IMR-90 (cell line): ENCODE measurements around the gene HNRNPR. TPM values are rescaled to one million over a fixed set of nuclear protein-coding genes. Genes with fewer than 3 reads are reported as not detected.

Experiments
- ATAC-seq: fragments of 200-7000 bp; cut with Tn5 transposase; 2 replicates; pipeline ENCODE4 v1.9.1; 2020; ENCODE audit warnings: low read depth, mild to moderate bottlenecking, moderate library complexity
- BruUV-seq: library from RNA; stranded (reverse); fragments of 400-500 nt; replicated peaks from 2 replicates; lab custom pipeline; 2021; lab: Mats Ljungman, UMichigan
- CTCF ChIA-PET: fragments of 300-600 bp; formaldehyde crosslinking; extraction: SDS; loops from one replicate; lab custom pipeline; 2021; ENCODE audit warnings: antibody characterized with exemption; lab: Yijun Ruan, JAX
- POLR2A ChIA-PET: fragments of 300-600 bp; sonication (Branson Sonifier 250); formaldehyde crosslinking; loops from one replicate; lab custom pipeline; 2022; ENCODE audit warnings: antibody characterized with exemption; ENCODE audit not compliant: unreplicated experiment; lab: Charles Lee
- DNase-seq: peaks from one replicate; pipeline ENCODE4 v3.0.0; 2013
- H2AFZ ChIP-seq: replicated peaks from 2 replicates; pipeline ENCODE3; 2013; ENCODE audit warnings: low read length, mild to moderate bottlenecking; ENCODE audit not compliant: poor library complexity
- H2AK5ac ChIP-seq: 2 replicates; pipeline ENCODE4 v1.6.1; 2013; ENCODE audit warnings: low read depth, low read length, inconsistent platforms
- H2AK9ac ChIP-seq: replicated peaks from 2 replicates; pipeline ENCODE3; 2013; ENCODE audit warnings: mild to moderate bottlenecking, low read depth, low read length, moderate library complexity; ENCODE audit not compliant: poor library complexity
- H2BK120ac ChIP-seq: 2 replicates; pipeline ENCODE4 v1.6.1; 2013; ENCODE audit warnings: low read depth, low read length, inconsistent platforms
- H2BK15ac ChIP-seq: 3 replicates; pipeline ENCODE4 v1.6.1; 2013; ENCODE audit warnings: low read depth, low read length, inconsistent platforms
- H2BK20ac ChIP-seq: 2 replicates; pipeline ENCODE4 v1.6.1; 2013; ENCODE audit warnings: low read depth, mild to moderate bottlenecking, inconsistent platforms, low read length, moderate library complexity
- H2BK5ac ChIP-seq: 2 replicates; pipeline ENCODE4 v1.6.1; 2013; ENCODE audit warnings: mild to moderate bottlenecking, low read depth, low read length, inconsistent platforms; ENCODE audit not compliant: poor library complexity, severe bottlenecking
- H3K14ac ChIP-seq: replicated peaks from 2 replicates; pipeline ENCODE4 v1.6.1; 2013; ENCODE audit warnings: low read depth, low read length, inconsistent platforms
- H3K18ac ChIP-seq: 2 replicates; pipeline ENCODE4 v1.6.1; 2013; ENCODE audit warnings: low read depth, low read length, control low read depth
- H3K23ac ChIP-seq: 2 replicates; pipeline ENCODE4 v1.6.1; 2013; ENCODE audit warnings: low read depth, low read length, inconsistent platforms
- H3K27ac ChIP-seq: 2 replicates; pipeline ENCODE4 v1.5.1; 2013; ENCODE audit warnings: mild to moderate bottlenecking, control low read depth, low read length; ENCODE audit not compliant: insufficient read depth
- H3K27me3 ChIP-seq: 2 replicates; pipeline ENCODE4 v1.6.1; 2013; ENCODE audit warnings: low read length; ENCODE audit not compliant: control insufficient read depth, insufficient read depth
- H3K36me3 ChIP-seq: 2 replicates; pipeline ENCODE4 v1.6.1; 2013; ENCODE audit warnings: low read length, mixed read lengths; ENCODE audit not compliant: control insufficient read depth, insufficient read depth
- H3K4ac ChIP-seq: 2 replicates; pipeline ENCODE4 v1.6.1; 2013; ENCODE audit warnings: low read depth, low read length, inconsistent platforms
- H3K4me1 ChIP-seq: 2 replicates; pipeline ENCODE4 v1.6.1; 2013; ENCODE audit warnings: low read length, mixed read lengths; ENCODE audit not compliant: control insufficient read depth, insufficient read depth
- H3K4me2 ChIP-seq: 2 replicates; pipeline ENCODE4 v1.6.1; 2013; ENCODE audit warnings: low read depth, mild to moderate bottlenecking, control low read depth, low read length, moderate library complexity
- H3K4me3 ChIP-seq: 2 replicates; pipeline ENCODE4 v1.5.1; 2013; ENCODE audit warnings: low read depth, mild to moderate bottlenecking, control low read depth, low read length, moderate library complexity; ENCODE audit not compliant: insufficient read depth
- H3K56ac ChIP-seq: 2 replicates; pipeline ENCODE4 v1.6.1; 2013; ENCODE audit warnings: low read length, inconsistent platforms; ENCODE audit not compliant: insufficient read depth; ENCODE audit errors: extremely low read depth
- H3K79me1 ChIP-seq, 2 experiments: 2 replicates each; pipeline ENCODE4 v1.6.1; 2013; ENCODE audit warnings: low read length in 2 of 2, inconsistent platforms in 1 of 2, low read depth in 1 of 2
- H3K9ac ChIP-seq: 2 replicates; pipeline ENCODE4 v1.6.1; 2013; ENCODE audit warnings: low read depth, low read length, control low read depth
- H3K9me1 ChIP-seq: 2 replicates; pipeline ENCODE4 v1.6.1; 2013; ENCODE audit warnings: low read length, inconsistent platforms; ENCODE audit not compliant: insufficient read depth
- H3K9me3 ChIP-seq: 2 replicates; pipeline ENCODE4 v1.6.1; 2013; ENCODE audit warnings: low read length; ENCODE audit not compliant: control insufficient read depth, insufficient read depth
- H4K20me1 ChIP-seq: 2 replicates; pipeline ENCODE4 v1.6.1; 2013; ENCODE audit warnings: low read length, inconsistent platforms; ENCODE audit not compliant: insufficient read depth
- H4K5ac ChIP-seq: 2 replicates; pipeline ENCODE4 v1.6.1; 2013; ENCODE audit warnings: mild to moderate bottlenecking, low read depth, low read length, control low read depth
- H4K8ac ChIP-seq, 2 experiments: 2 replicates each; pipeline ENCODE4 v1.6.1; 2013; ENCODE audit warnings: low read depth in 2 of 2, low read length in 2 of 2, control low read depth in 1 of 2, inconsistent platforms in 1 of 2
- H4K91ac ChIP-seq: 2 replicates; pipeline ENCODE4 v1.6.1; 2013; ENCODE audit warnings: low read depth, low read length, inconsistent platforms; ENCODE audit not compliant: insufficient read depth
- CEBPB ChIP-seq: IDR thresholded peaks from 2 replicates; pipeline ENCODE4 v1.6.1; 2012; ENCODE audit warnings: low read depth, low read length, improper control_type of control experiment
- FOS ChIP-seq: fragments of 150-350 bp; IDR thresholded peaks from 2 replicates; pipeline ENCODE4 v1.6.1; 2016; ENCODE audit warnings: low read depth, low read length
- MAFK ChIP-seq: IDR thresholded peaks from 2 replicates; pipeline ENCODE4 v1.6.1; 2012; ENCODE audit warnings: low read depth, low read length, improper control_type of control experiment
- MXI1 ChIP-seq: IDR thresholded peaks from 2 replicates; pipeline ENCODE4 v1.6.1; 2012; ENCODE audit warnings: low read depth, mild to moderate bottlenecking, low read length, moderate library complexity, borderline replicate concordance
- NFE2L2 ChIP-seq: fragments of 150-350 bp; IDR thresholded peaks from 2 replicates; pipeline ENCODE4 v1.6.1; 2016; ENCODE audit warnings: low read depth, mild to moderate bottlenecking, low read length
- RAD21 ChIP-seq: IDR thresholded peaks from 2 replicates; pipeline ENCODE4 v1.6.1; 2012; ENCODE audit warnings: low read length, improper control_type of control experiment
- RCOR1 ChIP-seq: IDR thresholded peaks from 2 replicates; pipeline ENCODE4 v1.6.1; 2012; ENCODE audit warnings: mild to moderate bottlenecking, low read length, improper control_type of control experiment; ENCODE audit not compliant: insufficient replicate concordance
- WGBS, 2 experiments: methylation state at CpG; one replicate each; pipeline versions ENCODE4 v1.1.5 to v1.1.7; 2013; ENCODE audit warnings: missing lambda C conversion rate in 2 of 2; ENCODE audit not compliant: insufficient read length in 1 of 2; ENCODE audit errors: extremely low coverage in 2 of 2; 5-methylcytosine and 5-hydroxymethylcytosine counted together
- dilution Hi-C: fragments of 300-500 bp; cut with HindIII; formaldehyde crosslinking; loops from one replicate; pipeline ENCODE4 v1.14.3; 2018; ENCODE audit warnings: low sequenced_read_pairs; ENCODE audit not compliant: unreplicated experiment
- in situ Hi-C: fragments of 300-500 bp; cut with MboI; formaldehyde crosslinking; loops from 3 replicates; pipeline ENCODE4 v1.14.3; 2019; ENCODE audit warnings: low sequenced_read_pairs, inconsistent platforms, mixed read lengths
- intact Hi-C: fragments of 100-400 bp; cut with micrococcal nuclease; formaldehyde crosslinking; loops from 2 replicates; pipeline ENCODE4 v1.10.0; 2022
- polyA plus RNA-seq, 3 experiments: library from polyadenylated mRNA; depleted of rRNA; stranded (reverse); fragments of >200 nt; gene quantifications; 2 replicates each; pipeline ENCODE4 v1.2.3, GENCODE V29; 2012; ENCODE audit warnings: low replicate concordance in 1 of 3
- total RNA-seq: library from RNA; depleted of rRNA; stranded (reverse); fragments of >200 nt; gene quantifications from 2 replicates; pipeline ENCODE4 v1.2.3, GENCODE V29; 2012
- TF ChIP-seq, protein P1 (sequence below): fragments of 150-350 bp; IDR thresholded peaks from 2 replicates; pipeline ENCODE4 v1.6.1; 2016; ENCODE audit warnings: low read depth, mild to moderate bottlenecking, low read length, moderate library complexity, borderline replicate concordance

Gene HNRNPR
- total and polyA plus RNA-seq, 2 of the 4 experiments (the other 2 are of a cell fraction), result 99.7 to 111 TPM

DNA sequence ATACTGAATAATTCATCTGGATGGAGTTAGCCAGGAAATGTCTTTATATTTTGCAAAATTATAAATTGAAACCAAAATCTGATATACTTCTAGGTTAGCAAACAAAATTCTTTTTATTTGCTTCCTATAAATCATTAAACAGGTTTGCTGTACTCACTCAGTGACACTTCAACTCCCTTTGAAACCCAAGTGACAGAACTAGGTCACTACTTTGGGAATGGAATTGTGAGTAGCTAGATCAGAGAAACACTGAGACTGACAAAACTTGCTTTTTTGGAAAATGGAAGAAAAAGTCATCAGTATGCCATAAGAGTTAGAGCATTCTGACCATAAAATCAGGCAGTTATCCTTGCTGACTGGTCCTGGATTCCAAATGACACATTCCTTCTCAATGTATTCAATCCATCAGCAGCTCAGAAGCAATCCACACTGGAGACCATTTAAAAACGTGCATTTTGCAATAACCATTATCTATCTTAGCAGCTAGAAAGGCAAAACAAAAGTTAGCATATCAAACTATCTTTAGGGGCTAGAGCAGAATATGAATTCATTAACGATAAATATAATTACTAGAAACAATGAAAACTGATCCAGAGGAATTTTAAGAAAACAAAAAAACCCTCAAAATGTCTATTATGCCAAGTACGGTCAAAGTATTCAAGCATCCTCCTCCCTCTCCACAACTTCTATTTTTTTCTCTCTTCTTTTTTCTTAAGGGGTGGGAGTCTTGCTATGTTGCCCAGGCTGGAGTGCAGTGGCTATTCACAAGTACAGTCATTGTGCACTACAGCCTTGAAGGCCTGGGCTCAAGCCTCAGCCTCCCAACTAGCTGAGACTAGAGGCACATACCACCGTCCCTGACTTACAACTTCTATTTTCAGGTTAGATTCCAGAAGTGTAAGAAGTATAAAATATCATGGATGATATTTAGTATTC lies 60.1 kb downstream of the HNRNPR start (continued):
- TF ChIP-seq NFE2L2, result no peak
- TF ChIP-seq MAFK, result no peak

DNA sequence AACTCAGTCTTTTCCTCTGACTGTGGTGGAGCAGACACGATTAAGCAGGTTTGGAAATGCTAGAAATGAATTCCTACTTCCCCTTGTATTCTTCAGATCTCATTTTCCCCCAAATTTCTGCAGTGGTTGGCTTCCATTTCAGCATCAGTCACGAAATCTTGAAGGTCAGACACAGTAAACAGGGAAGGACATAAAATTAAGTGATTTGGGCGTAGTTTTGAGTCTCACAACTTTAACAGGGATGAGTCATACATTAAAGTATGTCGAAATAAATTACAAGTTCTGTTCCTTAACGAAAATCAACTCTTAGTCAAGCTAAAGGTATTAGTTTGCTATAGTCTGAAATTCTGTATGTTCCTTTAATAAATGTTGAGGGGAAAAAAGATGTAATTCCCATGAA lies 61.1 kb downstream of the HNRNPR start:
- Histone ChIP-seq H2BK5ac (peak overlapping the region; percentile 73), H3K18ac (peak overlapping the region; percentile 21; the same call in 1 of the 2 replicates), H3K4me3 (no peak overlapping the region), H3K14ac (no peak overlapping the region; the same call in 1 of the 2 replicates), H4K8ac (peak overlapping the region in 1 of 2 experiments; percentile 50; a peak in 2 of 4 replicates), H3K4me1 (peaks cover 8% of the 10 kb centered on the region; the same call in 1 of the 2 replicates), H4K5ac (no peak overlapping the region), H3K9me3 (no peaks in the 10 kb centered on the region), H2BK20ac (peak overlapping the region; percentile 64), H2AFZ (no peak overlapping the region), H2BK15ac (peak overlapping the region; percentile 40; the same call in 2 of the 3 replicates), H3K79me1 (peaks cover 7 to 31% of the 10 kb centered on the region in 2 experiments; a peak in 3 of 4 replicates), H3K23ac (peak overlapping the region; percentile 36; the same call in 1 of the 2 replicates), H4K91ac (peak overlapping the region; percentile 59; the same call in 1 of the 2 replicates), H3K4ac (peak overlapping the region; percentile 20; the same call in 1 of the 2 replicates), H3K4me2 (peak overlapping the region; percentile 63), H3K9ac (no peak overlapping the region), H2AK5ac (no peak overlapping the region), H2BK120ac (peak overlapping the region; percentile 71; the same call in 1 of the 2 replicates), H3K36me3 (peaks cover 11% of the 10 kb centered on the region), H2AK9ac (no peak overlapping the region), H4K20me1 (no peaks in the 10 kb centered on the region), H3K27me3 (no peaks in the 10 kb centered on the region), H3K9me1 (peaks cover 5% of the 10 kb centered on the region), H3K56ac (peak overlapping the region; percentile 41; the same call in 1 of the 2 replicates), H3K27ac (peak overlapping the region; percentile 2; the same call in 1 of the 2 replicates)
- intact Hi-C loops, result loop anchor here (5.0 kb wide), 1 partner anchor 119 kb away; no protein-coding TSS in a partner anchor
- WGBS, 2 experiments, result no CpG with 5 or more reads among the region's 5 CpGs
- DNase-seq (peak; percentile 79), ATAC-seq (peak; percentile 72)
- dilution Hi-C loops, result no loop called here
- in situ Hi-C loops, result no loop called here
- ChIA-PET CTCF (interaction anchor here (1.0 kb wide), 1 partner anchor 9 kb away, joined by 8 read pairs; no protein-coding TSS in a partner anchor), POLR2A (no interaction called here)
- no TSS peak for BruUV-seq
- TF ChIP-seq RCOR1 (no peak), MAFK (no peak), FOS (peak; percentile 94), RAD21 (no peak), MXI1 (no peak), CEBPB (peak; percentile 83), NFE2L2 (no peak)
- TF ChIP-seq, protein P1, sequence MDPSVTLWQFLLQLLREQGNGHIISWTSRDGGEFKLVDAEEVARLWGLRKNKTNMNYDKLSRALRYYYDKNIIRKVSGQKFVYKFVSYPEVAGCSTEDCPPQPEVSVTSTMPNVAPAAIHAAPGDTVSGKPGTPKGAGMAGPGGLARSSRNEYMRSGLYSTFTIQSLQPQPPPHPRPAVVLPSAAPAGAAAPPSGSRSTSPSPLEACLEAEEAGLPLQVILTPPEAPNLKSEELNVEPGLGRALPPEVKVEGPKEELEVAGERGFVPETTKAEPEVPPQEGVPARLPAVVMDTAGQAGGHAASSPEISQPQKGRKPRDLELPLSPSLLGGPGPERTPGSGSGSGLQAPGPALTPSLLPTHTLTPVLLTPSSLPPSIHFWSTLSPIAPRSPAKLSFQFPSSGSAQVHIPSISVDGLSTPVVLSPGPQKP, result no peak
